GM20431 (cell line): ENCODE data around the gene LMTK2.
"Not testable (repeated sequence)": the region's sequence is repeated elsewhere in the genome, so short reads cannot be mapped to it uniquely, and the experiment has no call there.

Experiments used
- in situ Hi-C: fragments of 300-500 bp; cut with MseI, MboI; formaldehyde crosslinking; loops from one replicate; pipeline ENCODE4 v1.15.0; 2020; ENCODE audit warnings: low sequenced_read_pairs; ENCODE audit not compliant: unreplicated experiment

The LMTK2 gene

DNA sequence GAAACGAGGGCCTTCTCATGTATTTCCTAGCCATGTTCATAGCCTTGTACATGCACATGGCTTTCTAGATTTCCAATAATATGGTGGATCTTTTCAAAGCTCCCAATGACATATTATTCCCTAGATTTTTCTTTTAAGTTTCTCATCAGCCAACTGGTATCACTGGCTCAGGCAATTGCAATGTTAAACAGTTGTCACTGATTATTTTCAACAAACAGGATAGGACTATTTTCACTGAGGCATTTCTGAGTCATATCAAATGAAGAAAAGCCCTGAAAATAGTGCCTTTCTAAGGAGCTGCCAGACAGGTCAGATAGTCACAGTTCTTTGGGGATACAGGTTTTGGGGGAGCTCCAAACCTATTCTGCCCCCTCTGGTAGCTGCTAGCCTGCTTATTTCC lies 4.5 kb upstream of the LMTK2 start:
- in situ Hi-C loops, result no loop called here

DNA sequence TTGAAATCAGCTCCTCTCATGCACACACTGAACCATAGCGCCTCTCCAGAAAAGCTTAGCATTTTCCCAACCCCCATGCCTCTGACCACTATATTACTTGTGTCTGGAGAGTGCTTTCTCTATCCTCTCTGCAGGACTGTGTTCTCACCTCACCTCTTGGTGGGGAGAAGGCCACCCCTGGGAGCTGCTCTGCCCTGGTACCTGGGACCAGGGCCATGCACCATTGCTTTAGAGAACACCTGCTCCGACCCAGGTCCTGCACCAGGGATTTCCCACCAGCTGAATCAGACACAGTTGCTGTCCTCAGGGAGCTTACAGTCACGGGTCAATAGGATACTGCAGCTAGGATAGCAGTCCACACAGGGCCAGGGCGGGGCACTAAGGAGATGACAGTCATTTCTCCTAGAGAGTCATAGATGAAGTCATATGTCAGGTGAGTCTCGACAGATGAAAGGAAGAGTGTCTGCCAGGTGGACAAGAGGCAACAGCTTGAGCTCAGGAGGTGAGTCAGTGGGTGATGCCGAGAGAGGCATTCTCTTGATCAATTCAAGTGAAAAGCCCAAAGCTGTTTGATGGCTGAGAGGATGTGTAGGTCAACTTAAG lies 619 bp upstream of the LMTK2 start:
- in situ Hi-C loops, result no loop called here

DNA sequence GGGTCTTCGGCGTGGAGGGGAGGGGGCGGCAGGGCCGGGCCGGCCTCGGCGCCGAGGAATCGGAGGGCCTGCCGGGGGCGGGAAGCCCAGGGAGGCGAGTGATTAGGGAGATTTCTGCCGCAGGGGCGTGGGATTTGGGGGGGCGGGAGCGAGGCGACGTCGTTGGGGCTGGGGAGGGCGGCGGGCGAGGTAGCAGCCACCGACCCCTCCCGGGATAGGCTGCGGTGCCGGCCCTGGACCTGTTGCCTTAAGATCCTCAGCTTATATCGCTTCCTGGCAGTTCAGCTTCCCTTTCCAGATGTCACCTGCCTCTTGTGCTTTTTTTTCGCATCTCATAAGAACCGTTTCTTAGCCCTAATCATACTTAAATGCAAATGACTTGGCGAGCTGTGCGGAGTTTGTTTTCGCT lies 655 bp downstream of the LMTK2 start:
- in situ Hi-C loops, result no loop called here

DNA sequence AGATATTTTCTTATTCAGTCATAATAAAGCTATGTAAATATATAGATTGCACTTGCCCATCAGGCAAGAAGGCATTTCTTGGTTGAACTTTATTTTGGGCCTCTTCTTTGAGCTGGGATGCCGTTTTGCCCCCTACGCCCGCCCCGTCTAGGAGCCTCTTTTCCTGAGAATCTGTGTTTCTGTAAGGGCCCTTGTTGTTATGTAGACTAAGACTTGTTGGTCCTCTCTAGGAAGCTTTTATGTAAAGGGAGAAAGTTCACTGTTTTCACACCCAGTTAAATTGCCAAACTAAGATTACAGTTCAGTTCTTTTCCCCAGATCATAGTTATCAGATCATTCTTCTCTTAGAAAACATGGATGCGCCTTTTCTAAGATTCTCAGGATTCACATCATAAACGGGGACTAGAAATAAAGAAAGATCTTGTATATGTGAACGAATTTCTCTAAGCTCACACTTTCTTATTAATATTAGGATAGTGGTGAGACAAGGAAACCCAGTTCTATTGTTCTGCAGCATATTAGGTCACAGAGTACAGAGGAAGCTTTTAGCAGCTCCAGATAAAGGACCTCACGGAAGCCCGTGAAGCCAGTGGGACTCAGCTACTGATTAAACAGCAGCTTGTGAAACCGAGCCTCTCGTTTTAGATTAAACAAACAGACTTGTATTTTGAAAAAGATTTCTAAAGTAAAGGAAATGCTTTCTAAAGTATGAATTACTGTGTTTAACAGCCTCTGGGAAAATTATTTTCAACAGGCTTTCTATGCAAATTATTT lies 3.8 kb downstream of the LMTK2 start:
- in situ Hi-C loops, result no loop called here

DNA sequence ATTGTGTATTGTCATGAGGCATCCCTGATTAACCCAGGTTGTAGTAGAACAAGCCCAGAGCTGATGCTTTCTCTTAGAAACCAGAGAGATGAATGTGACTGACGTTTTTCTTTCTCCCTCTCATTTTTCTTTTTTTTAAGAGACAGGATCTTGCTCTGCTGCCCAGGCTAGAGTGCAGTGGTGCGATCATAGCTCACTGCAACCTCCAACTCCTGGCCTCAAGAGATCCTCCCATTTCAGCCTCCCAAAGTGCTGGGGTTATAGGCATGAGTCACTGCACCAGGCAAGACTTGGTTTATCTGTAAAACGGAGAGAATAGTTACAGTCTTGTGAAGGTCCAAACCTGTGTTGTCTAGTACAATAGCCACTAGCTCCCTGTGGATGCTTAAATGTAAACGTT lies 5.4 kb downstream of the LMTK2 start:
- in situ Hi-C loops, result no loop called here

DNA sequence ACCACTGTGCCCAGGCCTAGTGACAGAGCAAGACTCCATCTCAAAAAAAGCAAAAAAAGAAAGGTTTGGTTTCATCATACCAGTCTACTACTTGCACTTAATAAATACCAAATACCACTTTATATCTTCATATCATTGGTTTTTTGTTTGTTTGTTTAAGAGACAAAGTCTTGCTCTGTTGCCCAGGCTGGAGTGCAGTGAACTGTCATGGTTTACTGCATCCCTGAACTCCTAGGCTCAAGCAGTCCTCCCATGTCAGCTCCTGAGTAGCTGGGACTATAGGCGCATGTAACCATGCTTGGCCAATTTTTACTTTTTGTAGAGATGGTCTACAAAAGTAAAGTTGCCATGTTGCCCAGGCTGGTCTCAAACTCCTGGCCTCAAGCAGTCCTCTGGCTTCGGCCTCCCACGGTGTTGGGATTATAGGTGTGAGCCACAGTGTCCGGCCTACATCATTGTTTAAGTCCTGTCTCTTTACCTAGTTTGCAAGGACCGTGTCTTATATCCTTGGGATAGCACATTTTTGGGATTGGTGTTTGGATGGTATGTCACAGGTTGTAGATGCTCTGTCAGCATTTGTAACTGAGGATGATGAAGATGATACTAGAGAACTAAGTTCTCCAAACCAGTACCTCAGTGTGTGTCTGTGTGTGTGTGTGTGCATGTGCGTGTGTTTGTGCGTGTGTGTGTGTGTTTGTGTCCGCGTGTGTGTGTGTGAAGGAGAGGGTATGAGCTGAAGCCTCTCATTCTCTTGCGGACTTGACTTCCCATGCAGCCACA lies 9.3 kb downstream of the LMTK2 start:
- in situ Hi-C loops, result no loop called here

DNA sequence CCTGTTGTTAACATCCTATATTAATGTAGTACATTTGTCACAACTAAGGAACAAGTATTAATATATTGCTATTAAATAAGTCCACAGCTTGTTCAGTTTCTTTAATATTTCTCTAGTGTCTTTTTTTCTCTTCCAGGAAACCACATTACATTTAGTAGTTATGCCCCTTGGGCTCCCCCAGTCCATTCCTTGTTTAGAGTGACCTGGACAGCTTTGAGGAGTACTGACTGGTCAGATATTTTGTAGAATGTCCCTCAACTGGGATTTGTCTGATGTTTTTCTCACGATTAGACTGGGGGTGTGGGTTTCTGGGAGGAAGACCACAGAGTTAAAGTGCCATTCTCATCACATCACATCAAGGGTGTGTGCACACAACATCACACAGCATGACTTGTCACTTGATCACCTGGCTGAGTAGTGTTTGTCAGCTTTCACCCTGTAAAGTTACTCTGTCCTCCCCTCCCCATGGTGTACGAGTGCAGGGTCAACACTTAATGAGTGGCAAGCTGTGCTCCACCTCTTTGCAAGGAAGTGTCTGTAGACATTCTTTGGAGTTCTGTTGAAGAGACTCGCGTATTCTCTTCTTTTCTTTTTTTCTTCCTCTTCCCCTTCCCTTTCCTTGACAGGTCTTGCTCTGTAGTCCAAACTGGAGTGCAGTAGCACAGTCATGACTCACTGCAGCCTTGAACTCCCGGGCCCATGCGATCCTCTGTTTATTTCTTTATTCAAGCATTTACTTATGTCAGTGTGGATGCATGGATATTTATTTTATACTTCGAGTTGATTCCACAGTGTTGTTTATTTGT lies 10.2 kb downstream of the LMTK2 start:
- in situ Hi-C loops, result no loop called here

DNA sequence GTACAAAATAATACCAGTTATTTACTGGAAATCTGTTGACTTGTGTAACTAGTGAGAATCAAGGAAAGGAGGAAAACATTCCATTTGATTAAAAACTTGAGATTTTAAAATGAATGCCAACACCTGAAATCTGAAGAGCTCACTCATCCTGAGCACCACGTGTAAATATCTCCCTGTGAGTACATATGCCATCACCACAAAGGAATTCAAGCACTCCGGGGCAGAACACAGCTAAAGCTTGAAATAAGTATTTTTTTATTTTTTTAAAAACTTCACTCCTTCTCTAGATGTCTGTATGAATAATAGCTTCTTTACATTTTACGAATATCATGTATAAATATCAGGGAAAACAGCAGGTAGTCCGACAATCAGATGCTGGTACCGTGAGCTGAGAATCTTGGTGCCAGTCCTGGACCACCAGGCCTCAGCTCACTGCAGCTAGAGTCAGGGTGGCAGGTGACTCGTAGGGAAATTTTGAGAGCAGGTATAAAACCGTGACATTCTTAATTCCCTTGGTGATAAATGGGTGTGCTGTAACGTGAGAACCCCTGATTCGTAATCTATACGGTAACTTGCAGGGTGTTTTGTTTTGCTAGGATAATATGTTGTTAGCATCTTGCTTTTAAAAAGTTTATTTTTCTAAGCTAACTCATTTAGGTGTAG lies 12.7 kb downstream of the LMTK2 start:
- in situ Hi-C loops, result no loop called here

DNA sequence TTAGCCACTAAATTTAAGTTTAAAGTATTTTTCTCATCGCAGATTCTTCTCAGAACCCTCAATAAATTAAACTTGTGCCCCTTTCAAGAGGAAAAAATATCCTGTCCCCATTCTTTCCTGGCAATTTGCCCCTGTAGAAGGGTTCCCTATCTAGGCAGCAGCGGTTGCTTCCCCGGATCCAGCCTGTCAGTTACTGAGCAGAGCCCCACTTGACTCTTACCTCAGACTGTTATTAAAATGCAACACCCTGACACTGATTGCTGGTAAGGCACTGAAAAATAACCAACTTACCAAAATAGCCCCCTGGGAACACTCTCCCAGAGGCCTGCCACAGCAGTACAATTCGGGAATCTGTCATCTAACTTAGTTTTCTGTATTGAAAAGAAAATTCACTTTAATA lies 13.9 kb downstream of the LMTK2 start:
- in situ Hi-C loops, result no loop called here

DNA sequence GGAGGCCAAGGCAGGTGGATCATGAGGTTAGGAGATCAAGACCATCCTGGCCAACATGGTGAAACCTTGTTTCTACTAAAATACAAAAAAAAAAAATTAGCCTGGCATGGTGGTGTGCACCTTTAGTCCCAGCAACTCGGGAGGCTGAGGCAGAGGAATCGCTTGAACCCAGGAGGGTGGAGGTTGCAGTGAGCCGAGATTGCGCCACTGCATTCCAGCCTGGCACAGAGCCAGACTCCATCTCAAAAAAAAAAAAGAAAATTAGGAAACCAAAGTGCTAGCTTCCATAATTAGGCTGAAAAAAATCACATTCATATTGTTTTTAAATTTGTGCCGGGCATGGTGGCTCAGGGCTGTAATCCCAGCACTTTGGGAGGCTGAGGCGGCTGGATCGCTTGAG lies 14.7 kb downstream of the LMTK2 start:
- in situ Hi-C loops, result not testable (repeated sequence)

DNA sequence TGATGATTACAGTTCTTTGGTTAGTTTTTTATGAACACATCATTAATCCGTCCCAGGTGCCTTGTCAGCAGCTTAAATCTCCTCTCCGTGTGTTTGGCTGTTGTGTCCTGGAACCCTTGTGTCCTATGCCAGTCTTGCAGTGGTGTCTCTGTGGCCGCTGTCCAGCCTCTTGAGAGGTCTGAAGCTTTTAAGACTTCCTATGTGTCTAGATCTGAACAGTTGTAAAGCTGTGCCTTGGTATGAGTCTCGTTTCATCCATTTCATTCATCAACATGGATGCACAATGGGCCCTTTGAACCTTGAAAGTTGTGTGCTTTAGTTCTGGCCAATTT lies 16.7 kb downstream of the LMTK2 start:
- in situ Hi-C loops, result no loop called here

DNA sequence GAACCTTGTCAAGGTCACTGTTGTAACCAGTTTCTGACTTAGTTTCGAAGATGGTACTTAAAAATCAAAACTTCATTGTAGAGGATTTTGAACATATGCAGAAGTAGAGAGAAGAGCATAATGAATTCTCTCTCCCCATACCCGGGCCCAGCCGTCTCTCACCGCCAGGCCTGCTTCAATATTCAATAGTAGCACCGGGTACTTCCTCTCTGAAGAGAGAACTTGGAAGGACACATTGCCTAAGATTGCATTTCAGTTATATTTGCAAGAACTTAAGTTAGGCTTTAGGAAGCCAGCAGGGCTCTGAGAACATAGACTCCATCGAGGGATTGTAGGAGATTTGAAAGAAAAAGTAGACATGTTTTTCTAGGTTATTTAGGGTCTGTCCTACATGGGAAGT lies 19.1 kb downstream of the LMTK2 start:
- in situ Hi-C loops, result no loop called here

DNA sequence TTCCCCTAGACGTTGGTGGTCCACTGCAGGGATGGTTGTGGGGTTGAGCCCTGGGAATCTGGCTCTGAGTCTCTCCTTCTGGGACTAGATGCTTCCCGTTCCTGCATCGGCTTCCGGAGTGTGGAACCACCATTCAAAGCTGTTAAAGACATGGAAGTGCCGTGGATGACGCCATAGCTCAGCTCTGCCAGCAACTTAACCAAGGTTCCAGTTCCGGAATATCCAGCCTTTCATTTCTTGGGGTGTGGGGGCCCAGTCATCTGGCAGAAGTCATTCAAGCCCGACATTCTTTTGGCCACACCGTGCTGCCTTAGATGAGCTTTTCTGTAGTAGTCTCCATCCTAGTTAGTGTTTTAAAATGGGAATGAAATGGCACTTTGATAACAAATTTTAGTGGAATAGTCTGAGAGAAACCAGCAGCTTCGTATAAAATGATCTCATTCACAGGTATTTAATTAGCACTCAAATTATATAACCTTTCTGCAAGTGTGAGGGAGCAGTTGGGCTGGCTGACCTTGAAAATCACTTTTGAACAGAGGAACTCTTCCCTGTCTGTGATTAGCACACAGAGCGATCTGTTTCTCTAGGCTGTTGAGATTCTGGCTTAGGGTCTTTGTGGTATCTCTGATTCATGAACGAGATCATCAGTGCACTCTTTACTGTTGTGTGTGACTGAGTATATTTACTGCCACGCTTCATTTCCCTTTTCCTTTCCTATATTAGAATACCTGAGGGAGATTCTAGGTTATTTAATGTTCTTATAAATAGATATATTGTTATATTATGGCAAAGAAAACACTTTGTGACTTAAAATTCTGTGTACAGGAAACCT lies 19.9 kb downstream of the LMTK2 start:
- in situ Hi-C loops, result no loop called here

DNA sequence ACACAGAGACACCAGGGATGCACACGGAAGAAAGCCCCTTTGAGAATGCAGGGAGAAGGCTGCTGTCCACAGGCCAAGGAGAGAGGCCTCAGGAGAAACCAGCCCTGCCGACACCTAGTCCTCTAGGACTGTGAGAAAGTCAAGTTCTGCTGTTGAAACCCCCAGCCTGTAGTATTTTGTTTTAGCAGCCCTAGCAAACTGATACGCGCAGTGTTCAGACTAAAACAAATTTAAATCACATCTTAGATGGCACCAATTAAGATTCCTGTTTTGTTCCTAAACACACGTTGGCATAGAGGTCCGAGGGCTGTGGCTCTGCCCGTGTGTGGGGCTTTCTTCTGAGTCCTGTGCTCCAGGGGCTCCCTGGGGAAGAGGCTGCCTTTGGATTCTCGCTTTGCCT lies 21.7 kb downstream of the LMTK2 start:
- in situ Hi-C loops, result no loop called here

DNA sequence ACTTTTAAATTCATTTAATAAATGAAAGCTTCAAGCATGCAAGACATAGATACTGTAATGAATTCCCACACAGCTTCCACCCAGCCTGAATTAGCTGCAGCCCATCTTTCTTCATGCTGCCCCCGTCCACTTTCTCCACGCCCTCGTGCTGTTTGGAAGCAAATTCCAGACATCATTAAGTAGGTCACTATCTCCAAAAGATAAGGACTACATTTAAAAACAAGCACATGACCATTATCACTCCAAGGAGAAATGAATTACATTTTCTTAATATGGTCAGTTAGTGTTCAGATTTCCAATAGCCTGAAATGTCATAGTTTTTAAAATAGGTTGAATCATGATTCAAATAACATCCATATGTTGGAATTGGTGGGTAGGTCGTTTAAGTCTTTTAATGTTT lies 24.3 kb downstream of the LMTK2 start:
- in situ Hi-C loops, result no loop called here

DNA sequence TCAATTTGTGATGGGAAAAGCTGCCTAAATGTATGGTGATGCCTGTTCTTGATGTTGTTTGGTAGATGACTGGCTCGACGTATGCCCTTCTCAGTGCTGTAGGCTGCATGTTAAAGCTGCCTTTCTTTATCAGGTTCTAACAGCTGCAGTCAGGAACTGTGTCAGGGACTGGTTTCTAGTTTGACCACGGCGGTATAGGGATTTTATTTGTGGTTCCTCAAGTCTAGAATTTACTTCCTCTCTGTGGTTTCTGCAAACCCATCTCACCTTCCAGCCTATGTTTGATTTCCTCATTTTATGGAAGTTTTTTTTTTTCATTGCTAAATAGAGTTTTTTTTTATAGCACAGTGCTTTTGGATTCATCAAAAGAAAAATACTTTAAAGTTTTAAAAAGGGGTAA lies 26.5 kb downstream of the LMTK2 start:
- in situ Hi-C loops, result no loop called here

DNA sequence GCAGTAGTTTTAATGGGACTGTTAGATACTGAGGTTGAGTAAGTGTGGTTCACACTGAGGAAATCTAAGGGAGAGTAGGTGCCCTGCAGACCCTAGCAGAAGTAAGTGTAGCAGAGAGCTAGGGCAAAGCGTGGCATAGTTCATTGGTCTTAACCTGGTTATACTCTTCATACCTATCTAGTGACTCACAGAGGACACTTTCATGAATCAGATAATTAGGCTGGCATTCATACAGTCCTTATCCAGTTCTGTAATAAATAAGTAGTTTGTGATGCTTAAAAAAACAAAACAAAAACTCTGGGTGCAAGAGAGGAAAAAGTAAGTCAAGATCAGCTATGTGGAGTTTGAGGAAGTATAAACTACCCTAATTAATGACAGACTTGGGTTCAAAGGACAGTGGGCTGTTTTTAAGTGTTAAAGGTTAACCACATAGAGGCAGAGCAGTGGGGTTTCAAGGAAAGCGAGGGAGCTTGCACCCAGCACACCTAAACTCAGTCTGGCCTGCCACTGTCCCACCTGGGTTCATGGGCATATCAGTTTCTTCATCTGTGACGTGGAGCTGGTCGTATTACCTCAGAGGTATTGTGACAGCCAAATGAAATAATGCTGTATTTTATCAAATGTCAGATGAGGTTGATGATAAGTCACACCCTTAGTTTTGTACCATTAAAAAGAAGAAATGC lies 27.1 kb downstream of the LMTK2 start:
- in situ Hi-C loops, result no loop called here

DNA sequence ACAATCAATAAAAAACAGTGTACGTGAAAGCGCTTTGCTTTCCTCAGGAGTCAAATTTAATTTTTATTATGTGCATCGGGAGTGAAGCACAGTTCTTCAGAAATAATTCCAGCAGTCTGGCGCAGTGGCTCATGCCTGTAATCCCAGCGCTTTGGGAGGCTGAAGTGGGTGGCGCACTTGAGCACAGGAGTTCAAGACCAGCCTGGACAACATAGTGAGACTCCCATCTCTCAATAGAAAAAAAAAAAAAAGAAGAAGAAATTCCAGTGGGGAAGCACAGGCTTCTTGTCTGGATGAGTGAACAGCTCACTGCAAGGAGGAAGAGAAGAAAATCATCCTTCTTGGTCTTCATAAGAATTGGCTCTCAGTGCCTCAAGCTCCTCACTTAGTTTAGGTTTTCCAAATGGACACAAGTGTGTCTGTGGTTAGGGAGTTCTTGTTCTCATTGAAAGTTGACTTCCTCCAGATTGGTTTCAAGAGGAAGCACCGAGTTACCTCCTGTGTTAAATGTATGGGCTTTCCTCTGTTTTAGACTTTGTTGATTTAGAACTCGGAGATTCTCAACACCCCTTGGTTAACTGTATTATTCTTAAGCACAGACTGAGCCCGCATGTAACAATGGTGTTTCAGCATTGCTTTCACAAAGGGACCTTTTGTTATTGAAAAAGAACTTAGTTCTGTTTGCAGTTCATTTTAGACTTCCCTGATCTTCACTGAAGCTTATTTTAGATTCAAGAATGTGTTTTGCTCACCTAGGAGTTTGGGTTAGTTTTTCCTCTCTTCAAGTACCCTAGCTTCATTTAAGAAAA lies 28.0 kb downstream of the LMTK2 start:
- in situ Hi-C loops, result no loop called here
